HCT116 (cell line): ENCODE results near the gene SMIM20.

ENCODE experiments used
- POLR2A ChIP-seq: IDR thresholded peaks from 2 replicates; pipeline ENCODE4 v1.7.0; 2011; ENCODE audit warnings: borderline replicate concordance; ENCODE audit not compliant: insufficient read depth, insufficient read length; ENCODE audit errors: extremely low read depth
- SP1 ChIP-seq: IDR thresholded peaks from 2 replicates; pipeline ENCODE4 v1.6.1; 2012; ENCODE audit warnings: low read depth
- TF ChIP-seq, protein P1 (sequence below), 3 experiments: fragments of 200-600 bp in 1 of 3; sonication (generic) in 1 of 3; IDR thresholded peaks in 2 of 3; conservative IDR thresholded peaks in 1 of 3; 2 replicates each; pipeline ENCODE4 v1.5.1; 2012 to 2017; ENCODE audit warnings: low read depth in 2 of 3, low read length in 2 of 3, antibody characterized with exemption in 1 of 3, borderline replicate concordance in 1 of 3, control low read depth in 1 of 3, mild to moderate bottlenecking in 1 of 3, mixed read lengths in 1 of 3, mixed run types in 1 of 3, moderate library complexity in 1 of 3; ENCODE audit not compliant: insufficient read depth in 1 of 3

DNA sequence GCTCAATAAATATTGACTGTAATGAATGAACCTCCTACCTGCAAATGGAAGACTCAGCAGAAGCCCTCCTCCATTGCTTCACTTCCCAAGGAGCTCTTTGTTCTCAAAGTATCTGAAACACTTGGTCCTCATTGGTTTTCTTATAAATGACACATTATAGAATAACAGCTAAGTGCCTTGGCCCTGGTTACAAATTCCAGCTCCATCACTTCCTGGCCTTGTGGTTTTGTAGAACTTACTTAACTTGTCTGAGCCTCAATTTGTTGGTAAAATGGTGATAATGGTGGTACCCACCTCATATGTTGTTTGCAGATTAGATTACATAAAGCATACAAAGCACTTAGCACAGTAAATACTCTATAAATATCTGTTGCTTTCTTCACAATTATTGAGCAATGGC lies 25.2 kb upstream of the SMIM20 start:
- TF ChIP-seq POLR2A: no peak
- TF ChIP-seq, protein P1, sequence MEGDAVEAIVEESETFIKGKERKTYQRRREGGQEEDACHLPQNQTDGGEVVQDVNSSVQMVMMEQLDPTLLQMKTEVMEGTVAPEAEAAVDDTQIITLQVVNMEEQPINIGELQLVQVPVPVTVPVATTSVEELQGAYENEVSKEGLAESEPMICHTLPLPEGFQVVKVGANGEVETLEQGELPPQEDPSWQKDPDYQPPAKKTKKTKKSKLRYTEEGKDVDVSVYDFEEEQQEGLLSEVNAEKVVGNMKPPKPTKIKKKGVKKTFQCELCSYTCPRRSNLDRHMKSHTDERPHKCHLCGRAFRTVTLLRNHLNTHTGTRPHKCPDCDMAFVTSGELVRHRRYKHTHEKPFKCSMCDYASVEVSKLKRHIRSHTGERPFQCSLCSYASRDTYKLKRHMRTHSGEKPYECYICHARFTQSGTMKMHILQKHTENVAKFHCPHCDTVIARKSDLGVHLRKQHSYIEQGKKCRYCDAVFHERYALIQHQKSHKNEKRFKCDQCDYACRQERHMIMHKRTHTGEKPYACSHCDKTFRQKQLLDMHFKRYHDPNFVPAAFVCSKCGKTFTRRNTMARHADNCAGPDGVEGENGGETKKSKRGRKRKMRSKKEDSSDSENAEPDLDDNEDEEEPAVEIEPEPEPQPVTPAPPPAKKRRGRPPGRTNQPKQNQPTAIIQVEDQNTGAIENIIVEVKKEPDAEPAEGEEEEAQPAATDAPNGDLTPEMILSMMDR (IDR thresholded peaks at IDR 0.05 in 2 of 3, conservative IDR thresholded peaks at IDR 0.05 in 1 of 3; ENCODE audit: borderline replicate concordance in 1 of 3, insufficient read depth in 1 of 3, low read depth in 2 of 3, low read length in 2 of 3): no peak
- TF ChIP-seq SP1: no peak
